Pancreas (tissue), 10 donors: ENCODE results near the gene CEBPZ. TPM values are rescaled to one million over a fixed set of nuclear protein-coding genes. Genes with fewer than 3 reads are reported as not detected.
A peak's percentile ranks its signal among the peaks of the same experiment; 100 is the strongest.

Experiments
- ATAC-seq, 4 donors: fragments of 200-7000 bp; cut with Tn5 transposase; one replicate each; pipeline versions ENCODE4 v1.8.0 to v1.9.1; 2020; ENCODE audit warnings: mild to moderate bottlenecking in 4 of 4, moderate library complexity in 4 of 4
- DNase-seq, 6 donors: peaks; one replicate each; pipeline ENCODE4 v3.0.0-alpha.2; 2020
- FAIRE-seq: peaks from 2 replicates; lab custom pipeline; 2012; peaks lifted over from hg19 to GRCh38; lab: Jason Lieb, UNC
- H3K27ac ChIP-seq, 4 donors: fragments of 200-600 bp; sonication (generic); 1 replicate in 3 of 4; 2 replicates in 1 of 4; pipeline versions ENCODE4 v1.5.0 to v1.8.0; 2020
- H3K27me3 ChIP-seq, 4 donors: fragments of 200-600 bp; one replicate each; pipeline ENCODE4 v1.8.0; 2021
- H3K36me3 ChIP-seq, 3 donors: fragments of 200-600 bp; sonication (generic) in 1 of 3; one replicate each; pipeline versions ENCODE4 v1.5.0 to v1.8.0; 2020 to 2021
- H3K4me1 ChIP-seq, 3 donors: fragments of 200-600 bp; one replicate each; pipeline ENCODE4 v1.8.0; 2021
- H3K4me3 ChIP-seq, 4 donors: fragments of 200-600 bp; sonication (generic) in 2 of 4; one replicate each; pipeline versions ENCODE4 v1.5.0 to v1.8.0; 2020 to 2021
- H3K9me3 ChIP-seq, 4 donors: fragments of 200-600 bp; one replicate each; pipeline ENCODE4 v1.8.0; 2021
- CTCF ChIP-seq, 4 donors: fragments of 200-600 bp; sonication (generic) in 3 of 4; IDR thresholded peaks; one replicate each; pipeline versions ENCODE4 v1.5.0 to v1.8.0; 2021; ENCODE audit warnings: antibody characterized with exemption in 4 of 4
- WGBS, 2 donors: extraction: QIAGEN DNeasy Blood & Tissue Kit; methylation state at CpG; one replicate each; pipeline ENCODE4 v1.1.7; 2013; 5-methylcytosine and 5-hydroxymethylcytosine counted together
- intact Hi-C, 3 donors: fragments of 100-400 bp; cut with DNase I; formaldehyde crosslinking; loops; one replicate each; pipeline versions ENCODE4 v1.11.1 to v1.14.2; 2022
- polyA plus RNA-seq, 2 donors: library from polyadenylated mRNA; stranded (reverse); fragments of 200-250 nt; gene quantifications; one replicate each; pipeline ENCODE4 v1.2.3, GENCODE V29; 2013
- total RNA-seq, 6 donors: library from RNA; stranded (reverse); fragmentation: NEBNext Ultra II Directional in 4 of 6; extraction: Animal tissue kit (Norgen Biotek cat#: 25700) in 4 of 6; gene quantifications; one replicate each; pipeline versions ENCODE4 v1.2.1 to v1.2.4, GENCODE V29; 2021 to 2023
- donor health status: healthy with polysubstance abuse.
- donor health status: DM: no; HTN: no; CAD: no; lungs with moderate emphysema.
- donor health status: DM: no; HTN: no; CAD: no.
- donor health status: control.
- donor health status: control.
- donor health status: Bipolar disorder and iron deficiency.
- donor health status: DM: yes; HTN: yes; CAD: no.
- donor health status: DM: no; HTN: no; CAD: no.
- donor health status: DM: no; HTN: no; CAD: no.
- donor health status: DM: yes; HTN: yes; CAD: no.

CEBPZ gene
- total RNA-seq = 10 to 100 TPM; 20.6 to 31.2 (median 25.7) TPM
- 10 to 100 TPM; 30.8 to 41.4 TPM for polyA plus RNA-seq

- WGBS, 2 donors = 0% methylated on average over 73 of the region's 73 CpGs
- intact Hi-C loops = no loop called here
- H3K4me3 ChIP-seq = peak within 1 kb of the TSS; percentile 59 to 88 (median 66)
- no peaks in the 10 kb centered on the region for H3K9me3 ChIP-seq
- no peak for FAIRE-seq
- peak within 1 kb of the TSS; percentile 81 to 92 (median 86) for H3K27ac ChIP-seq
- H3K36me3 ChIP-seq = peaks cover 0 to 17% (median 5%) of the 10 kb centered on the region in 3 donors
- no peaks in the 10 kb centered on the region for H3K27me3 ChIP-seq
- peaks cover 8 to 20% (median 13%) of the 10 kb centered on the region in 3 donors for H3K4me1 ChIP-seq
- ATAC-seq = peak; percentile 98 to 99 (median 98)
- no peak for TF ChIP-seq CTCF (IDR thresholded peaks at IDR 0.05)
- DNase-seq = peak; percentile 85 to 93 (median 89)
Observed at GRCh38 chr2:37231241-37232130, at the start of gene CEBPZ, which contains the start of gene NDUFAF7. Gene CEBPZ (minus strand): TSS chr2:37231596. CDS start chr2:37231567, 29 bp downstream. Gene NDUFAF7 (plus strand): TSS chr2:37231658. CDS start chr2:37231706, 48 bp downstream.

DNA sequence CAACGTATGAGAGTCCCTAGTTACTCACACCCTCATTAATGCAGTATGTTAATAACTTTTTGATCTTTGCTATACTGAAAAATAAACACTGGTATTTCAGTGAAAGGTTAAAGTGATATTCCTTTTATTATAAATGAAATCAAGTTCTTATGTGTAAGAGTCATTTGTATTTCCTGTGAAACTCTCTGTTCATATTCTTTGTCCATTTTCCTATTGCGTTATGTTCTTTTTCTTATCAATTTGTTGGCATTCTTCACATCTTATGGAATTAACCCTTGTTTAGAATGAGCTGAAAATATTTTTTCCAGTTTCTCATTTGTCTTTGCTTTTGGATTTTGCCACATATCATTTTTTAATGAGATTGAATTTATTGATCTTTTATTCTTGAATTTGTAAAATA, 44.9 kb upstream of the CEBPZ start:
- Histone ChIP-seq H3K27me3 (no peaks in the 10 kb centered on the region), H3K27ac (no peak overlapping the region), H3K4me3 (no peak overlapping the region), H3K4me1 (no peaks in the 10 kb centered on the region), H3K9me3 (no peaks in the 10 kb centered on the region), H3K36me3 (peaks cover 0 to 4% (median 3%) of the 10 kb centered on the region in 3 donors)
- DNase-seq (no peak), ATAC-seq (no peak), FAIRE-seq (peak; percentile 5)
- TF ChIP-seq CTCF (IDR thresholded peaks at IDR 0.05) = no peak
- intact Hi-C loops = no loop called here
- WGBS, 2 donors = 72 to 76% methylated on average over 2 of the region's 2 CpGs

DNA sequence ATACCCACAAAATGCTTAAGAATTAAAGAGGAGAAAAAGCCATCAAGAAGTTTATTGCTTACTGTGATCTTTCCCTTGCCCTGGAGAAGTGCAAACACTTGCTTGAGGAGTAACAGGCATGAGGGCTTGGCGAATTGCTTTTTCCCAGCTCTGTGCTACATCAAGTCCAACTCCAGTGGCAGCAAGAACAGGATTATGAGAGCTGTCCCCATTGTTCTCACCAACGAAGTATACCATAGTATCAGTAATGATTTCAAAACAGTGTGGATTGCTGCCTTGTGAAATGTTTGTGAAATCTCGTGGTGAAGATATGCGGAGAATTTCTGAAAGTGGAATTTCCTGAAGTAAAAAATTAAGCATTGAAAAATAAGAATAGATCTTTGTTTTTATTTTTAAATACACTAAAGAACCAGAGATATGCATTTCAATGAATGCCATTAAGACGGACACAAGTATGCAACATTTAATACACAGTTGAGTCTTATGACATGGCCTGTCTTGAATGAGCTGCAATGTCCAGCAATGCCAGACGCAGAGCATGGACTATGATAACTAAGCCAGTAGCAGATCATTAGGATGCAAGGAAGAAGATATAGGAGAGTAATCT, 43.1 kb upstream of the CEBPZ start:
- no peak overlapping the region for H3K27ac ChIP-seq
- intact Hi-C loops = no loop called here
- H3K36me3 ChIP-seq = peaks cover 0 to 8% (median 3%) of the 10 kb centered on the region in 3 donors
- no peak for TF ChIP-seq CTCF (IDR thresholded peaks at IDR 0.05)
- no peak for ATAC-seq
- no peaks in the 10 kb centered on the region for H3K4me1 ChIP-seq
- no peak for DNase-seq
- no peak overlapping the region for H3K4me3 ChIP-seq
- H3K27me3 ChIP-seq = no peaks in the 10 kb centered on the region
- FAIRE-seq = no peak
- 82 to 84% methylated on average over 6 of the region's 6 CpGs for WGBS, 2 donors
- H3K9me3 ChIP-seq = no peaks in the 10 kb centered on the region

GRCh38 chr2:37271376-37272067, 40.1 kb upstream of the CEBPZ start:
- intact Hi-C loops = no loop called here
- H3K9me3 ChIP-seq = no peaks in the 10 kb centered on the region
- 86 to 87% methylated on average over 7 of the region's 7 CpGs for WGBS, 2 donors
- no peak overlapping the region for H3K4me3 ChIP-seq
- FAIRE-seq (no peak), ATAC-seq (no peak), DNase-seq (no peak)
- peaks cover 0 to 8% (median 3%) of the 10 kb centered on the region in 3 donors for H3K36me3 ChIP-seq
- H3K27ac ChIP-seq = no peak overlapping the region
- H3K27me3 ChIP-seq = no peaks in the 10 kb centered on the region
- no peak for TF ChIP-seq CTCF (IDR thresholded peaks at IDR 0.05)
- no peaks in the 10 kb centered on the region for H3K4me1 ChIP-seq
